NCI-H2227 treated with DMSO at 0.1 percent for 48 hours (cell line): ENCODE data around the gene SLC12A4.
A peak's percentile ranks its signal among the peaks of the same experiment; 100 is the strongest.
"Not testable (repeated sequence)": the region's sequence is repeated elsewhere in the genome, so short reads cannot be mapped to it uniquely, and the experiment has no call there.

Experiments used
- DNase-seq: peaks from one replicate; lab custom pipeline; 2025; lab: John Stamatoyannopoulos, UW

Gene SLC12A4

GRCh38 chr16:67987460-67988160 lies 19.2 kb upstream of the SLC12A4 start:
- DNase-seq: no peak

DNA sequence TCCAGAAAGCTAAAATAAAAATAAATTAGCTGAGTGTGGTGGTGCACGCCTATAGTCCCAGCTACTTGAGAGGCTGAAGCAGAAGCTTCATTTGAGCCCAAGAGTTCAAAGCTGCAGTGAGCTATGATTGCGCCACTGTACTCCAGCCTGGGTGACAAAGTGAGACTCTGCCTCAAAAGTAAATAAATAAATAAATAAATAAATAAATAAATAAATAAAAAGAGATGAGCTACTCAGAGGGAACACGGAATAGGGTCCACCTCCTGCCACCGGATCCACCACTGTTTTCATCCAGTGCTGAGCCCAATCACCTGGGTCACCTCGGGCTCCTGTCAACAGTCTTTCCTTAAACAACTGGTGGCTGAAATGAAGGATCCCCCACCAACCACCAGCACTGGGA lies 18.5 kb upstream of the SLC12A4 start:
- no peak for DNase-seq

DNA sequence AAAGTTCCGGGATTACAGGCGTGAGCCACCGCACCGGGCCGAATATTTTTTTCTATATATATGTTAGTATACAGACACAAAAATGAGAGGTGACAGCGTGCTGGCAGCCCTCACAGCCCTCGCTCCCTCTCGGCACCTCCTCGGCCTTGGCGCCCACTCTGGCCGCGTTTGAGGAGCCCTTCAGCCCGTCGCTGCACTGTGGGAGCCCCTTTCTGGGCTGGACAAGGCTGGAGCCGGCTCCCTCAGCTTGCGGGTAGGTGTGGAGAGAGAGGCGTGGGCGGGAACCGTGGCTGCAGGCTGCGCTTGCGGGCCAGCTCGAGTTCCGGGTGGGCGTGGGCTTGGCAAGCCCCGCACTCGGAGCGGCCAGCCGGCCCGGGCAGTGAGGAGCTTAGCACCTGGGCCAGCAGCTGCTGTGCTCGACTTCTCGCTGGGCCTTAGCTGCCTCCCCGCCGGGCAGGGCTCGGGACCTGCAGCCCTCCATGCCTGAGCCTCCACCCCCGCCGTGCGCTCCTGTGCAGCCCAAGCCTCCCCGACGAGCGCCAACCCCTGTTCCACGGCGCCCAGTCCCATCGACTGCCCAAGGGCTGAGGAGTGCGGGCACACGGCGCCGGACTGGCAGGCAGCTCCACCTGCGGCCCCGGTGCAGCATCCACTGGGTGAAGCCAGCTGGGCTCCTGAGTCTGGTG lies 13.7 kb upstream of the SLC12A4 start:
- no peak for DNase-seq

DNA sequence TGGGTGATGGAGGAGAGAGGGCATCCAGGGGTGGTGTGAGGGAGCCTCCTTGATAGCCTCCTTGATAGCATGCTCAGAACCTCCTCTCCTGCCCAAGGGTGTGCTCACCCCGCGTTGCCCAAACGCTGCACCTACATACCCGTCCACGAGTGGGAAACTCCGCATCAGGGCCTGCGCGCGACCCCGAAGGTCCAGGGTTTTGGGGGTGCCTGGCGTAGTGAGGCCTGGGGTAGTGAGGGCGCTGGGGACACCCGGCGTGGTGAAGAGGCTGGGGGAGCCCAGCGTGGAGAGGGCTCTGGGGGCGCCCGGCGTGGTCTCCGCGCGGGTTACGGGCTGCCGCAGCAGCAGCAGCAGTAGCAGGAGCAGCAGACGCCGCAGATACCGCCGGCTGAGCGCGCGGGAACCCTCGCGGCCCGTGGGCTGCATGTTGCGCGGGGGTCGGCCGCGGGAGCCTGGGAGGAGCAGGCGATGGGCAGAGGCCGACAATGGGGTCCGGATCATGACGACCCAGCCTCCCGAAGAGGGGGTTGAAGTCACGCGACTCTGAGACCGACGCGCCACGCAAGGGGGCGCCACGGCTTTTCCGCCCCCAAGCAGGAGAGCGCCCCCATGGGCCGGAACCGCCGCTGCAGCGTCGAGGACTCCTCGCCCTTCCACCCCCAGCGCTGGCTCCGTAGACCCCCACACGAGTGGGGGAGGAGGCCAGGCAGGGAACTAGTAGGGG lies 11.7 kb upstream of the SLC12A4 start, which contains the start of gene DPEP3:
DPEP3 (minus strand) TSS at position 545 of the 724 bp plus-strand sequence; CDS start at position 426, 119 bp downstream.
- DNase-seq: no peak

DNA sequence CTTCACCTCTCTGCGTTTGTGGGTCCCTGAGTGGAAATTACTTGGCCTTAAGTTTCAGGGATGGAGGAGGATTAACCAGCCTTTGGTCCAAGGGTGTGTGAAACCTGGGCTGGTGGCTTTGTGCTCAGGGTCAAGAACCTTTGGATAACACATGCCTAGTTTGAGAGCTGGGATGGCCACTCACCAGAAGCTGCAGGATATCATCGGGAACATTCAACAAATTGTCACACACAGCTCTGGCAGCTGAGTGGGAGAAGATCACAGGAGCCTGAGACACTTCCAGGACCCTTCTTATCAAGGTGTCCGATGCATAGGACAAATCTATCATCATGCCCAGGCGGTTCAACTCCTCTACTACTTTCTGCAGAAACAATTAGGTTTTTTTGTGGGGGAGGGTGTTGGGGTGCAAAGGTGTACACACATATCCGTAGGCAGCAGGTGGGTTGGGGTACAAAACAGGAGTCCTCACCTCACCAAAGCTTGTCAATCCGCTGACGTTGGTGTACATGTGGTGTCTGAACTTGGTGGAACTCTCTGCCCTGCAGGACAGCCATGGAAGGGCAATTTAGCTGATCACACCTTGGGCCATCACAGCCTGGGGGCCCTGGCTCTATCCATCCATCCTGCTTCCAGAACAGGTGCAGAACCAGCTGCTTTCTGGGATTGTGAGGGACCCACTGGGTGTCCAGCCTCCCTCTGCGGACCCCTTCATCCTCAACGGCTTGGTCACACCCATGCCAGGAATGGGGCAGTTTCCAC lies 9.2 kb upstream of the SLC12A4 start:
- DNase-seq: no peak

DNA sequence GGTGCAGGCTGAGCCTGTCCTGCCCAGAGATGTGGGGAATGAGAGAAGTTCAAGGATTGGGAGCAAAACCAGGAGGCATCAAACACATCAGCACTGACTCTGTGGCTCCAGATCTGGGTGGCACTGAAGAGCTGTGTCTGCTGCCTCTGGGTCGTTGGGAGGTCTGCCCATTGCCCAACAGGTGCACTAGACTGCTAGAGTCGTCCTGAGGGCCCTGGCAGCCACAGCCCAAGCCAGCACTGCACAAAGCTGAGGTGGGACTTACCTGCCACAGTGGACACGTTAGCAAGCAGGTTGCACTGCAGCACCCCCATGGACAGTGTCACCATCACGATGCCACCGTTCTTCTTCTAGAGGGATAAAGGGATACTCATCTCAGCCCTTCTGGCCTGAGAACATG lies 8.6 kb upstream of the SLC12A4 start:
- no peak for DNase-seq

GRCh38 chr16:67976205-67976604 lies 7.8 kb upstream of the SLC12A4 start:
- no peak for DNase-seq

DNA sequence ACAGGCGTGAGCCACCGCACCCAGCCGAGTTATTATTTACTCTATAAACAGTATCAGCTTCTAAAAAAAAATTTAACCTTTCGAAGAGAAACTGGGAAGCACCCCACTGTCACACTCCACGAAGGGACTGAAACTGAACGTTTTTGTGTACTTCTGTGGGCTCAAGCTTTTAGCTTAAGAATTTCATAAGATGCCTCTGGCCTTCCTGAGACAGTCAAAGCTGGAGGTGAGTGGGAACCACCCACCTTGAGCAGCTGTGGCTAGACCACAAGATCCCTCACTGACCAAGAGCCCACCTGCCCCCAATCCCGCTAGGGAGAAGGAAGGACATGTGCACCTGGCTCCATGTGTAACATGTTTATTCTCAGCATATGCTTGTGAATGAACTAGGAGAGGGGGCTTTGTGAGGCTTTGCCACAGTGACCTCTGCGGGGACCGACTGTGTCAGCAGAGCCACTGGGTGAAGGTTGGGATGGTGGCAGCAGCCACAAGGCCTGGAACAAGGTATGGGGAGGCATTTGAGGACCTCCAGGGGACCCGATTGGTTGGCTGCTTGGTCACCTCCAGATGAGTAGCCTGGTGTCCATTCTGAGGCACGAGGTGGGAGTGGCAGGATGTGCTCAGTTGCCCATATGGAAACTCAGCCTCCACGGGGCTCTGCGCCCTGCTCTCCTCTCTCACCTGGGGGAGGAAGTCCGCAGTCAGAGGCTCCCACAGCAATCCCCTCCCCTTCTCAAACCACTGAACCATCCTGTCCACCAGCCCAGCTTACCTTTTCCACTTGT lies 7.1 kb upstream of the SLC12A4 start:
- no peak for DNase-seq

DNA sequence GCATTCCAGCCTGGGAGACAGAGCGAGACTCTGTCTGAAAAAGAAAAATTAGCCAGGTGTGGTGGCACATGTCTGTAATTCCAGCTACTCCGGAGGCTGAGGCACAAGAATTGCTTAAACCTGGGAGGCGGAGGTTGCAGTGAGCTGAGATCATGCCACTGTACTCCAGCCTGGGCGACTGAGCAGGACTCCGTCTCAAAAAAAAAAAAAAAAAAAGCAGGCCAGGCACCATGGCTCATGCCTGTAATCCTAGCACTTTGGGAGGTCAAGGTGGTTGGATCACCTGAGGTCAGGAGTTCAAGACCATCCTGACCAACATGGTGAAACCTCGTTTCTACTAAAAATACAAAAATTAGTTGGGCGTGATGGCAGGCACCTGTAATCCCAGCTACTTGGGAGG lies 3.8 kb upstream of the SLC12A4 start:
- not testable (repeated sequence) for DNase-seq

- no peak for DNase-seq
These were observed 2.7 kb upstream of the SLC12A4 start for GRCh38 chr16:67971111-67971510.

- peak; percentile 8 for DNase-seq
These were observed 1.0 kb upstream of the SLC12A4 start for GRCh38 chr16:67969254-67970039.

- no peak for DNase-seq
These were observed 458 bp downstream of the SLC12A4 start for GRCh38 chr16:67967958-67968399.

DNA sequence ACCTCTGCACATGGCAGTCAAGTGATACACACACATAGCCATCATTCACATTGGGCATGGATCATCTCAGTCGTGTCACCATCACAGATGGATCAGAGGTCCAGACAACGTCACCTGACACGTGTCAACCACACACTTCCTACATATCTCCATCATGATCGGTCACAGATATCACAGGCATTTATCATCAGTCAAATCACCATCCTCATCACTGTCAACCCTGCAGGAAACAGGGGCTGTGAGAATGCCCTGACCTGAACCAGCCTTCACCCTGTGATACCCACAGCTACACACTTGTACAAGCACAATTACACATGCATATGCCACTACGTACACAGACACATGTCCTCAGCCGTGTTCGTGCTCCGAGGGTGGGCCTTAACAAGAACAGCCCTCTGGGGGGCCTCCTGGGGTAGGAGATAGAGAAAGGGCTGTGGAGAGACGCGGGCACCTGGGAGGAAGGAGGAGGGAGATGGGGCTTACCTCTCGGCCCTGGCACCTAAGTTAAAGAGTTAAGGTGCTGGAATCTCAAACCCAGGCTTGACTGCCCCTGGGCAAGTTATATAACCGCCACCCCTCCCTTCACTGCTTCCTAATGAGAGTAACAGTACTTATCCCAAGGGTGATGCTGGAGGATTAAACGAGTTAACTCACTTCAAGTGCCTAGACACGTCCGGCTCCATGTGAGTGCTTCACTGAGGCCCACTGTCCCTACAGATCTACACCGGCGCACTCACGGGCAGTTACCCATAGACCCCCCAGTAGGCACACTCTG lies 1.1 kb downstream of the SLC12A4 start:
- no peak for DNase-seq

GRCh38 chr16:67966549-67967182 lies 1.8 kb downstream of the SLC12A4 start:
- no peak for DNase-seq

GRCh38 chr16:67965668-67966548 lies 2.5 kb downstream of the SLC12A4 start:
- no peak for DNase-seq

- DNase-seq: no peak
These were observed 3.8 kb downstream of the SLC12A4 start for GRCh38 chr16:67964477-67965131.

DNA sequence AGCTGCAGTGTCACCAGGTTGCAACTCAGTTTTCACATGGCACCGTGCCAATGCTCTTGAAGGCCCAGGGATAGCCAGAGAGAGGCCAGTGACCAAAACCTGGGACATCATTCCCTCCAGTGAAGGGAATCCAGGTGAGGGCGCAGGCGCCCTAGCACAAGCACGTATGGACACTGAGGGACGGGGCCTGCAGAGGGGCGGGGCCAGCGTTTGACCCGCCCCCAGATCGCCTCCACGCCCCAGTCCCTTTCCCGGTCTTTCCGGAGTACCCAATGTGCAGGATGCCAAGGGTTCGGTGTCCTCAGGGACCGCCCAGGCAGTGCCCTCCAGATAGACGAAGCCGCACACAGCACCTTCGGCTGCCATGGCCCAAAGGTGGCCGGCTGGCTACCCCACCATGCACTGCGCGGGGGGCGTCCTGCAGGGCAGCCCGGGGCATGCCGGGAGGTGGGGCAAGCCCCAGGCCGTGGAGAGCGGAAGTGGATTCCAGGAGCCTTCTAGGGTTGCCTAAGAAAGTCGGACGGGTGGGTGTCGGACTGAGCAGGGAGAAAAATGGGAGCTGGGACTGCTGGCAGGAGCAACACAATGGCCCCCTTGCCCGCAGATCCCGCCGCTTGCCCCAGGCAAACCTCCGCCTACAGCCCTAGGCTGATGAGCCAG lies 4.6 kb downstream of the SLC12A4 start:
- DNase-seq: no peak
